GM23338 (cell line): Measurements from ENCODE around the gene HGFAC. TPM values are rescaled to one million over a fixed set of nuclear protein-coding genes. Genes with fewer than 3 reads are reported as not detected.

Experiments
- ATAC-seq: fragments of 200-7000 bp; cut with Tn5 transposase; 3 replicates; pipeline ENCODE4 v1.9.1; 2020
- DNase-seq: peaks from one replicate; pipeline ENCODE4 v3.0.0-alpha.2; 2015; ENCODE audit warnings: low spot score
- H2AFZ ChIP-seq: fragments of 200-600 bp; sonication (generic); 2 replicates; pipeline ENCODE4 v1.8.0; 2016; ENCODE audit warnings: antibody characterized with exemption, mild to moderate bottlenecking, moderate library complexity
- H3F3A ChIP-seq: fragments of 200-600 bp; sonication (generic); replicated peaks from 2 replicates; pipeline ENCODE4 v1.8.0; 2017; ENCODE audit warnings: antibody characterized with exemption, mixed run types, low read depth
- H3K27ac ChIP-seq: fragments of 200-600 bp; sonication (generic); 2 replicates; pipeline ENCODE4 v1.6.1; 2016; ENCODE audit warnings: low read depth
- H3K27me3 ChIP-seq: fragments of 200-600 bp; sonication (generic); 2 replicates; pipeline ENCODE4 v1.8.0; 2016; ENCODE audit warnings: mild to moderate bottlenecking, mixed run types, moderate library complexity; ENCODE audit not compliant: insufficient read depth
- H3K36me3 ChIP-seq: fragments of 200-600 bp; sonication (generic); 2 replicates; pipeline ENCODE4 v1.8.0; 2016; ENCODE audit warnings: mild to moderate bottlenecking; ENCODE audit not compliant: insufficient read depth
- H3K4me1 ChIP-seq: fragments of 200-600 bp; sonication (generic); 2 replicates; pipeline ENCODE4 v1.8.0; 2016; ENCODE audit warnings: mild to moderate bottlenecking, moderate library complexity; ENCODE audit not compliant: insufficient read depth
- H3K4me2 ChIP-seq: fragments of 200-600 bp; sonication (generic); 2 replicates; pipeline ENCODE4 v1.7.1; 2017; ENCODE audit warnings: mixed run types
- H3K4me3 ChIP-seq: fragments of 200-600 bp; sonication (generic); 2 replicates; pipeline ENCODE4 v1.6.1; 2016; ENCODE audit warnings: mixed run types
- H3K79me2 ChIP-seq: fragments of 200-600 bp; sonication (generic); replicated peaks from 2 replicates; pipeline ENCODE4 v1.8.0; 2017; ENCODE audit warnings: mild to moderate bottlenecking; ENCODE audit not compliant: insufficient read depth
- H3K9me2 ChIP-seq: fragments of 200-600 bp; sonication (generic); 2 replicates; pipeline ENCODE4 v1.8.0; 2017; ENCODE audit not compliant: insufficient read depth
- H4K20me1 ChIP-seq: fragments of 200-600 bp; sonication (generic); replicated peaks from 2 replicates; pipeline ENCODE4 v1.8.0; 2017; ENCODE audit warnings: mild to moderate bottlenecking; ENCODE audit not compliant: insufficient read depth
- H3K27ac Mint-ChIP-seq: 2 replicates; pipeline ENCODE4 v1.8.0; 2020; ENCODE audit warnings: inconsistent platforms, mild to moderate bottlenecking, moderate library complexity, mixed read lengths
- H3K27me3 Mint-ChIP-seq: 3 replicates; pipeline ENCODE4 v1.8.0; 2022; ENCODE audit warnings: low read depth, mild to moderate bottlenecking, moderate library complexity, mixed read lengths, inconsistent platforms; ENCODE audit not compliant: insufficient read depth, poor library complexity
- H3K36me3 Mint-ChIP-seq: 3 replicates; pipeline ENCODE4 v1.8.0; 2021; ENCODE audit warnings: low read depth, mild to moderate bottlenecking, inconsistent platforms, moderate library complexity, mixed read lengths
- H3K4me1 Mint-ChIP-seq: 3 replicates; pipeline ENCODE4 v1.8.0; 2020; ENCODE audit warnings: mild to moderate bottlenecking, inconsistent platforms, mixed read lengths
- H3K4me3 Mint-ChIP-seq: 3 replicates; pipeline ENCODE4 v1.8.0; 2021; ENCODE audit warnings: moderate library complexity, mild to moderate bottlenecking, inconsistent platforms, mixed read lengths
- H3K9me3 Mint-ChIP-seq: 3 replicates; pipeline ENCODE4 v1.8.0; 2020; ENCODE audit warnings: moderate library complexity, mild to moderate bottlenecking, inconsistent platforms, mixed read lengths
- CREB1 ChIP-seq: fragments of 250-450 bp; sonication (Bioruptor Pico); IDR thresholded peaks from 2 replicates; pipeline ENCODE4 v1.5.0; 2020; ENCODE audit warnings: low read depth, mild to moderate bottlenecking, moderate library complexity
- CTCF ChIP-seq, 2 experiments: fragments of 200-600 bp in 1 of 2; sonication (generic) in 1 of 2; conservative IDR thresholded peaks; 2 replicates each; pipeline versions ENCODE4 v1.5.1 to v1.6.1; 2016 to 2017; ENCODE audit warnings: antibody characterized with exemption in 2 of 2, low read depth in 2 of 2, mild to moderate bottlenecking in 2 of 2, moderate library complexity in 1 of 2
- ETS1 ChIP-seq: IDR thresholded peaks from 2 replicates; pipeline ENCODE4 v1.6.1; 2016; ENCODE audit warnings: antibody characterized with exemption
- EZH2phosphoT487 ChIP-seq: fragments of 200-600 bp; sonication (generic); IDR thresholded peaks from one replicate; pipeline ENCODE4 v1.8.1; 2018; ENCODE audit warnings: antibody characterized with exemption; ENCODE audit not compliant: unreplicated experiment
- JUNB ChIP-seq: IDR thresholded peaks from one replicate; pipeline ENCODE4 v1.6.1; 2016; ENCODE audit warnings: antibody characterized with exemption; ENCODE audit not compliant: unreplicated experiment
- NANOG ChIP-seq: IDR thresholded peaks from 2 replicates; pipeline ENCODE4 v1.6.1; 2016; ENCODE audit warnings: antibody characterized with exemption, borderline replicate concordance
- POLR2AphosphoS5 ChIP-seq: IDR thresholded peaks from 2 replicates; pipeline ENCODE4 v1.6.1; 2016; ENCODE audit warnings: antibody characterized with exemption, low read depth
- REST ChIP-seq: IDR thresholded peaks from one replicate; pipeline ENCODE4 v1.6.1; 2018; ENCODE audit warnings: antibody characterized with exemption; ENCODE audit not compliant: unreplicated experiment
- STAT1 ChIP-seq: IDR thresholded peaks from one replicate; pipeline ENCODE4 v1.6.1; 2016; ENCODE audit warnings: antibody characterized with exemption; ENCODE audit not compliant: unreplicated experiment
- ZNF114 ChIP-seq: fragments of 250-450 bp; sonication (Bioruptor Pico); IDR thresholded peaks from 2 replicates; pipeline ENCODE4 v1.5.0; 2020; ENCODE audit warnings: mild to moderate bottlenecking, moderate library complexity
- ZNF331 ChIP-seq: fragments of 250-450 bp; sonication (Bioruptor Pico); IDR thresholded peaks from 2 replicates; pipeline ENCODE4 v1.5.0; 2020; ENCODE audit warnings: low read depth, mild to moderate bottlenecking, moderate library complexity
- polyA plus RNA-seq: library from polyadenylated mRNA; unstranded; fragments of >200 nt; fragmentation: Nextera tagmentation; extraction: Ambion mirVana; gene quantifications from 2 replicates; pipeline ENCODE4 v1.2.1, GENCODE V29; 2016
- total RNA-seq: library from RNA; depleted of rRNA; stranded (reverse); fragments of >200 nt; shearing (Covaris generic); gene quantifications from 2 replicates; pipeline ENCODE4 v1.2.3, GENCODE V29; 2014

Gene HGFAC
- total and polyA plus RNA-seq, 2 experiments from 2014 or later: 0.94 TPM; not detected in 1

GRCh38 chr4:3436798-3437581 is 4.8 kb upstream of the HGFAC start (continued):
- no peak for TF ChIP-seq CTCF (conservative IDR thresholded peaks at IDR 0.05; ENCODE audit: low read depth in 2 of 2)

GRCh38 chr4:3437582-3437936 is 4.2 kb upstream of the HGFAC start:
- H3K36me3 Mint-ChIP-seq: no peaks in the 10 kb centered on the region

More at GRCh38 chr4:3437582-3437936, 4.2 kb upstream of the HGFAC start:
- no peaks in the 10 kb centered on the region for H4K20me1 ChIP-seq
- H3K27me3 ChIP-seq: no peaks in the 10 kb centered on the region
- H3F3A ChIP-seq: no peaks in the 10 kb centered on the region
- H3K4me3 ChIP-seq: no peak overlapping the region
- no peak overlapping the region for H2AFZ ChIP-seq
- no peaks in the 10 kb centered on the region for H3K79me2 ChIP-seq
- no peak overlapping the region for H3K27ac ChIP-seq
- Mint-ChIP-seq H3K4me3 (no peak overlapping the region), H3K4me1 (peaks cover 10% of the 10 kb centered on the region; the same call in 1 of the 3 replicates), H3K27ac (no peak overlapping the region), H3K9me3 (no peaks in the 10 kb centered on the region), H3K27me3 (peaks cover 6% of the 10 kb centered on the region)
- H3K36me3 ChIP-seq: no peaks in the 10 kb centered on the region
- no peak overlapping the region for H3K4me2 ChIP-seq
- no peaks in the 10 kb centered on the region for H3K9me2 ChIP-seq
- H3K4me1 ChIP-seq: no peaks in the 10 kb centered on the region
- TF ChIP-seq ZNF114 (CRISPR knock-in tag) (no peak), REST (no peak), STAT1 (no peak), ZNF331 (CRISPR knock-in tag) (no peak), POLR2AphosphoS5 (no peak), NANOG (no peak), CREB1 (CRISPR knock-in tag) (no peak), CTCF (conservative IDR thresholded peaks at IDR 0.05; ENCODE audit: low read depth in 2 of 2) (no peak), ETS1 (no peak), JUNB (no peak), EZH2phosphoT487 (no peak)
- ATAC-seq (no peak), DNase-seq (no peak)
